ENCODE results near the gene PGAP1. TPM values are rescaled to one million over a fixed set of nuclear protein-coding genes. Genes with fewer than 3 reads are reported as not detected.

Gene PGAP1
- total and polyA plus RNA-seq, 2 of the 8 experiments (the other 6 are each of a cell fraction or from before 2014, with no cell fraction given) = 8.3 to 24.1 TPM

DNA sequence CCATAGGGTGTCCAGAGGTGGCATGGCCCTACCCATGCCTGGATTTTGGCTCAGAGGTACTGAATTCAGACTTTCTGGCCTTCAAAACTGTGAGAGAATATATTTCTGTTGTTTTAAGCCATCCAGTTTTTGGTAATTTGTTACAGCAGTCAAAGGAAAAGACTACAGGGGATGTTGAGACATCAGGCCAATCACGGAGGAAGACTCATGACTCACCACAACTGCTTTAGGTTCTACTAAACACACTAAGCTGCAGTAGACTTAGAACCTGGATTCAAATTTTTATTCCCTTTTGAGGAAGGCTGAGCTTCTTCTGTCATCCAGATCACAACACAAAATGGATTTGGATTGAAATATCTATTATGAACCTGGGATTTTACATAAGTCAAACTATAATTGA is 105.3 kb downstream of the PGAP1 start (continued):
- TF ChIP-seq, protein P1, sequence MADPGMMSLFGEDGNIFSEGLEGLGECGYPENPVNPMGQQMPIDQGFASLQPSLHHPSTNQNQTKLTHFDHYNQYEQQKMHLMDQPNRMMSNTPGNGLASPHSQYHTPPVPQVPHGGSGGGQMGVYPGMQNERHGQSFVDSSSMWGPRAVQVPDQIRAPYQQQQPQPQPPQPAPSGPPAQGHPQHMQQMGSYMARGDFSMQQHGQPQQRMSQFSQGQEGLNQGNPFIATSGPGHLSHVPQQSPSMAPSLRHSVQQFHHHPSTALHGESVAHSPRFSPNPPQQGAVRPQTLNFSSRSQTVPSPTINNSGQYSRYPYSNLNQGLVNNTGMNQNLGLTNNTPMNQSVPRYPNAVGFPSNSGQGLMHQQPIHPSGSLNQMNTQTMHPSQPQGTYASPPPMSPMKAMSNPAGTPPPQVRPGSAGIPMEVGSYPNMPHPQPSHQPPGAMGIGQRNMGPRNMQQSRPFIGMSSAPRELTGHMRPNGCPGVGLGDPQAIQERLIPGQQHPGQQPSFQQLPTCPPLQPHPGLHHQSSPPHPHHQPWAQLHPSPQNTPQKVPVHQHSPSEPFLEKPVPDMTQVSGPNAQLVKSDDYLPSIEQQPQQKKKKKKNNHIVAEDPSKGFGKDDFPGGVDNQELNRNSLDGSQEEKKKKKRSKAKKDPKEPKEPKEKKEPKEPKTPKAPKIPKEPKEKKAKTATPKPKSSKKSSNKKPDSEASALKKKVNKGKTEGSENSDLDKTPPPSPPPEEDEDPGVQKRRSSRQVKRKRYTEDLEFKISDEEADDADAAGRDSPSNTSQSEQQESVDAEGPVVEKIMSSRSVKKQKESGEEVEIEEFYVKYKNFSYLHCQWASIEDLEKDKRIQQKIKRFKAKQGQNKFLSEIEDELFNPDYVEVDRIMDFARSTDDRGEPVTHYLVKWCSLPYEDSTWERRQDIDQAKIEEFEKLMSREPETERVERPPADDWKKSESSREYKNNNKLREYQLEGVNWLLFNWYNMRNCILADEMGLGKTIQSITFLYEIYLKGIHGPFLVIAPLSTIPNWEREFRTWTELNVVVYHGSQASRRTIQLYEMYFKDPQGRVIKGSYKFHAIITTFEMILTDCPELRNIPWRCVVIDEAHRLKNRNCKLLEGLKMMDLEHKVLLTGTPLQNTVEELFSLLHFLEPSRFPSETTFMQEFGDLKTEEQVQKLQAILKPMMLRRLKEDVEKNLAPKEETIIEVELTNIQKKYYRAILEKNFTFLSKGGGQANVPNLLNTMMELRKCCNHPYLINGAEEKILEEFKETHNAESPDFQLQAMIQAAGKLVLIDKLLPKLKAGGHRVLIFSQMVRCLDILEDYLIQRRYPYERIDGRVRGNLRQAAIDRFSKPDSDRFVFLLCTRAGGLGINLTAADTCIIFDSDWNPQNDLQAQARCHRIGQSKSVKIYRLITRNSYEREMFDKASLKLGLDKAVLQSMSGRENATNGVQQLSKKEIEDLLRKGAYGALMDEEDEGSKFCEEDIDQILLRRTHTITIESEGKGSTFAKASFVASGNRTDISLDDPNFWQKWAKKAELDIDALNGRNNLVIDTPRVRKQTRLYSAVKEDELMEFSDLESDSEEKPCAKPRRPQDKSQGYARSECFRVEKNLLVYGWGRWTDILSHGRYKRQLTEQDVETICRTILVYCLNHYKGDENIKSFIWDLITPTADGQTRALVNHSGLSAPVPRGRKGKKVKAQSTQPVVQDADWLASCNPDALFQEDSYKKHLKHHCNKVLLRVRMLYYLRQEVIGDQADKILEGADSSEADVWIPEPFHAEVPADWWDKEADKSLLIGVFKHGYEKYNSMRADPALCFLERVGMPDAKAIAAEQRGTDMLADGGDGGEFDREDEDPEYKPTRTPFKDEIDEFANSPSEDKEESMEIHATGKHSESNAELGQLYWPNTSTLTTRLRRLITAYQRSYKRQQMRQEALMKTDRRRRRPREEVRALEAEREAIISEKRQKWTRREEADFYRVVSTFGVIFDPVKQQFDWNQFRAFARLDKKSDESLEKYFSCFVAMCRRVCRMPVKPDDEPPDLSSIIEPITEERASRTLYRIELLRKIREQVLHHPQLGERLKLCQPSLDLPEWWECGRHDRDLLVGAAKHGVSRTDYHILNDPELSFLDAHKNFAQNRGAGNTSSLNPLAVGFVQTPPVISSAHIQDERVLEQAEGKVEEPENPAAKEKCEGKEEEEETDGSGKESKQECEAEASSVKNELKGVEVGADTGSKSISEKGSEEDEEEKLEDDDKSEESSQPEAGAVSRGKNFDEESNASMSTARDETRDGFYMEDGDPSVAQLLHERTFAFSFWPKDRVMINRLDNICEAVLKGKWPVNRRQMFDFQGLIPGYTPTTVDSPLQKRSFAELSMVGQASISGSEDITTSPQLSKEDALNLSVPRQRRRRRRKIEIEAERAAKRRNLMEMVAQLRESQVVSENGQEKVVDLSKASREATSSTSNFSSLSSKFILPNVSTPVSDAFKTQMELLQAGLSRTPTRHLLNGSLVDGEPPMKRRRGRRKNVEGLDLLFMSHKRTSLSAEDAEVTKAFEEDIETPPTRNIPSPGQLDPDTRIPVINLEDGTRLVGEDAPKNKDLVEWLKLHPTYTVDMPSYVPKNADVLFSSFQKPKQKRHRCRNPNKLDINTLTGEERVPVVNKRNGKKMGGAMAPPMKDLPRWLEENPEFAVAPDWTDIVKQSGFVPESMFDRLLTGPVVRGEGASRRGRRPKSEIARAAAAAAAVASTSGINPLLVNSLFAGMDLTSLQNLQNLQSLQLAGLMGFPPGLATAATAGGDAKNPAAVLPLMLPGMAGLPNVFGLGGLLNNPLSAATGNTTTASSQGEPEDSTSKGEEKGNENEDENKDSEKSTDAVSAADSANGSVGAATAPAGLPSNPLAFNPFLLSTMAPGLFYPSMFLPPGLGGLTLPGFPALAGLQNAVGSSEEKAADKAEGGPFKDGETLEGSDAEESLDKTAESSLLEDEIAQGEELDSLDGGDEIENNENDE (IDR thresholded peaks at IDR 0.05; ENCODE audit: insufficient replicate concordance, low read length) = no peak
- no peak for TF ChIP-seq KDM4A (IDR thresholded peaks at IDR 0.05; ENCODE audit: low read depth, low read length, severe bottlenecking)

All from H1 (cell line).